Esophagus (tissue), 2 donors: ENCODE results near the gene MEF2A. TPM values are rescaled to one million over a fixed set of nuclear protein-coding genes. Genes with fewer than 3 reads are reported as not detected.
"Not testable (repeated sequence)": the region's sequence is repeated elsewhere in the genome, so short reads cannot be mapped to it uniquely, and the experiment has no call there.

ENCODE experiments used
- H3K27ac ChIP-seq, 2 donors: one replicate each; pipeline ENCODE4 v1.5.1; 2013; ENCODE audit warnings: low read depth in 2 of 2, mild to moderate bottlenecking in 2 of 2, inconsistent platforms in 1 of 2, low read length in 1 of 2, moderate library complexity in 1 of 2
- H3K27me3 ChIP-seq, 2 donors: one replicate each; pipeline ENCODE4 v1.6.1; 2013; ENCODE audit warnings: low read length in 2 of 2, control low read depth in 1 of 2, mild to moderate bottlenecking in 1 of 2; ENCODE audit not compliant: insufficient read depth in 2 of 2, control insufficient read depth in 1 of 2
- H3K36me3 ChIP-seq, 2 donors: one replicate each; pipeline ENCODE4 v1.6.1; 2013; ENCODE audit warnings: low read length in 1 of 2; ENCODE audit not compliant: control insufficient read depth in 2 of 2, insufficient read depth in 2 of 2
- H3K4me1 ChIP-seq, 2 donors: one replicate each; pipeline ENCODE4 v1.6.1; 2013; ENCODE audit warnings: low read length in 1 of 2; ENCODE audit not compliant: control insufficient read depth in 2 of 2, insufficient read depth in 2 of 2
- H3K4me3 ChIP-seq, 2 donors: one replicate each; pipeline ENCODE4 v1.5.1; 2013; ENCODE audit warnings: low read length in 2 of 2, mild to moderate bottlenecking in 2 of 2, low read depth in 1 of 2, moderate library complexity in 1 of 2
- H3K9me3 ChIP-seq, 2 donors: one replicate each; pipeline ENCODE4 v1.6.1; 2013; ENCODE audit warnings: mild to moderate bottlenecking in 2 of 2, low read depth in 1 of 2, low read length in 1 of 2, moderate library complexity in 1 of 2; ENCODE audit not compliant: control insufficient read depth in 2 of 2, insufficient read depth in 1 of 2
- WGBS, 2 donors: extraction: QIAGEN DNeasy Blood & Tissue Kit; methylation state at CpG; one replicate each; pipeline ENCODE4 v1.1.7; 2013; 5-methylcytosine and 5-hydroxymethylcytosine counted together
- polyA plus RNA-seq, 2 donors: library from polyadenylated mRNA; stranded (reverse); fragments of 200-250 nt; gene quantifications; one replicate each; pipeline ENCODE4 v1.2.3, GENCODE V29; 2013
- donor health status: healthy with polysubstance abuse.
- donor health status: Bipolar disorder and iron deficiency.

The MEF2A gene
- polyA plus RNA-seq, 2 donors: 7.5 to 8.6 TPM

DNA sequence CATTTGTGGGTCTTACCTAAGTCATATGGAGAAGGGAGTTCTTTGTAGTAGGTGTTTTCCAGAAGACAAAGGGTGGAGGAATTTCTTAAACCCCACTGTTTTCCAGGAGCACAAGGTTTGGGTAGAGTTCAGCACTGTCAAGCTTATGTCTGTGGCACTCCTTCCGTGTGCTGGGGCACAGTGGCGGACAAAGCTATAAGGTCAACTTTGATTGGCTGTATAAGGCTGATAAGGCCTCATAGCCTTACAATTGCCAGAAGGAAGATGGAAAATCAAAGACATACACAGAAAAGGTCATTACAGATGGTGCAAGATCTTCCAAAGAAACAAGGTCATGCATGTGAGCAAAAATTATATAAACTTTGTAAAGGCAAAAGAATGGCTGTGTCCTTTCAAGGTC, 170.9 kb downstream of the MEF2A start:
- no peaks in the 10 kb centered on the region for H3K36me3 ChIP-seq
- WGBS, 2 donors: 76 to 79% methylated on average over 2 of the region's 2 CpGs
- no peak overlapping the region for H3K4me3 ChIP-seq
- H3K9me3 ChIP-seq: no peaks in the 10 kb centered on the region
- no peaks in the 10 kb centered on the region for H3K27me3 ChIP-seq
- H3K27ac ChIP-seq: no peak overlapping the region
- peaks cover 0 to under 1% of the 10 kb centered on the region in 2 donors for H3K4me1 ChIP-seq

DNA sequence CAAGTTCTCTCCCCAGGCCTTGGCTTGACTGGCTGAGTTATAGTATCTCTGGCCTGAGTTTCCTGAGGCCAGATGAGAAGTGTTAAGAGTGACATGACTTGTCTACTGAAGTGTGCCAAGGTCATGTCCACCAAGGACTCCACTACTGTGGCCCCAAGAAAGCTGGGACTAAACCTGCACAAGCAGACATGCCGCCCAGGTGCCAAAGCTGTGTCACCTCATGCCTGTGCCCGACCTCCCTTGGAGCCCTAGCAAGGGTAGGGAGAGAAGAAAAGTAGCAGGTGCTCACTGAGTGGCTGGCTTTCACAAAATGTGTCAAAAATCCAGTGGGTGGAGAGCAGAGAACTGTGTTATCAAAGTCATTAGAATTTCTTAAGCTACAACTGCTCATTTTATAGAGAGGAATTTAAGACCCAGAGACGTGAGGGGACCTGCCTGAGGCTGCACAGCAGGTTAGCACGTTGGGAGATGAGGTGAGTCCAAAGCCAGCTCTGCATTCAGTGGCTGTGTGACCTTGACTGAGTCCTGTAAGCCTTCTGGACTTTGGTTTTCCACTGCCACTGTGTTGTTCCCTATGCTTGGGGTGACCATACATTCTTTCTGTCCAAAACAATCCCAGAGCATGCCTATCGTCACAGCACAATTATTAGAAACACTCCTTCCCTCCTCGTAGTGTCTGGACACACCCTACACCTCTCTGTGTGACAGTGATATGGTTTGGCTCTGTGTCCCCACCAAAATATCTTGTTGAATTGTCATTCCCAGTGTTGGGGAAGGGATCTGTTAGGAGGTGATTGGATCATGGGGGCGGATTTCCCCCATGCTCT, 172.4 kb downstream of the MEF2A start:
- Histone ChIP-seq H3K9me3 (no peaks in the 10 kb centered on the region), H3K27ac (no peak overlapping the region), H3K36me3 (no peaks in the 10 kb centered on the region), H3K27me3 (no peaks in the 10 kb centered on the region), H3K4me3 (no peak overlapping the region), H3K4me1 (no peaks in the 10 kb centered on the region)
- WGBS, 2 donors: 81 to 85% methylated on average over 7 of the region's 7 CpGs

- Histone ChIP-seq H3K4me1 (no peaks in the 10 kb centered on the region), H3K36me3 (no peaks in the 10 kb centered on the region), H3K27me3 (no peaks in the 10 kb centered on the region), H3K9me3 (no peaks in the 10 kb centered on the region), H3K4me3 (no peak overlapping the region), H3K27ac (no peak overlapping the region)
- 78 to 83% methylated on average over 2 of the region's 2 CpGs for WGBS, 2 donors
Observed at GRCh38 chr15:99741835-99742234, 176.1 kb downstream of the MEF2A start.

GRCh38 chr15:99744142-99744541, 178.4 kb downstream of the MEF2A start:
- WGBS, 2 donors: 94 to 95% methylated on average over 7 of the region's 7 CpGs
- Histone ChIP-seq H3K4me3 (no peak overlapping the region), H3K27ac (no peak overlapping the region), H3K27me3 (no peaks in the 10 kb centered on the region), H3K36me3 (no peaks in the 10 kb centered on the region), H3K9me3 (no peaks in the 10 kb centered on the region), H3K4me1 (no peaks in the 10 kb centered on the region)

GRCh38 chr15:99745370-99746086, 179.7 kb downstream of the MEF2A start:
- no peak overlapping the region for H3K4me3 ChIP-seq
- H3K27ac ChIP-seq: no peak overlapping the region
- no peaks in the 10 kb centered on the region for H3K9me3 ChIP-seq
- no peaks in the 10 kb centered on the region for H3K27me3 ChIP-seq
- no peaks in the 10 kb centered on the region for H3K4me1 ChIP-seq
- H3K36me3 ChIP-seq: no peaks in the 10 kb centered on the region
- 88 to 89% methylated on average over 9 of the region's 9 CpGs for WGBS, 2 donors

DNA sequence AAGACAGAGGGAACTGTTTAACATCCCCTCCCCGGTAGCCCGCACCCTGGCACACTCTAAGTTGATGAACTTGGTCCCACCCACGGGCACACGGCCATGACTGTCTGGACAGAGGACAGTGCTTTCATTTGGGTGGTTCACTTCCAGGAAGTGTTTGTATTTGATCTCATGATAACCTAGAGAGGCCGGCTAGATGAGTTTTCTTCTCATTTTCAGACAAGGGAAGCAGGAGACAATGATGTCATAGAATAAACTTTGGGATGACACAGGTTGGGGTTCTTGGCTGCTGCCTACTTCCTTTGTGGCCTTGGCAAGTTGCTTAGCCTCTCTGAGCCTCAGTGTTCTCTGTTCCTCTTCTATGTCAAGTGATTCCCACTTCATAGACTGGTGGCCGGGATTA, 183.6 kb downstream of the MEF2A start:
- H3K36me3 ChIP-seq: no peaks in the 10 kb centered on the region
- H3K27me3 ChIP-seq: no peaks in the 10 kb centered on the region
- WGBS, 2 donors: 53 to 59% methylated on average over 6 of the region's 6 CpGs
- no peak overlapping the region for H3K4me3 ChIP-seq
- H3K4me1 ChIP-seq: no peaks in the 10 kb centered on the region
- no peak overlapping the region for H3K27ac ChIP-seq
- H3K9me3 ChIP-seq: no peaks in the 10 kb centered on the region

DNA sequence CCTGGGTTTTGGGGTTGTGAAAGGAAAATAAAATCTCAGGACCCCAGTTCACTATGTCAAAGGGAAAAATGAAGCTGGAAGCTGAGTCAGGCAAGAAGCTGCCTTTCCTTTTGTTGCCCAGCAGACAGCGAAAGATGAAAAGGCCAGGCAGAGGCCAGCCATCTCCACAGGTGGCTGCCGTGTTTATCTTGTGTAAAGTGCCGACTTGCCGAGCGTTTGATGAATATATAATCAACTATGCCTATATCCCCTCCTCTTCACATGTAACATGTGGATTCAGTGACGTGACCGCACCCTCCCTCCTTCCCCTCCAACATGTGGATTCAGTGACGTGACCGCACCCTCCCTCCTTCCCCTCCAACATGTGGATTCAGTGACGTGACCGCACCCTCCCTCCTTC, 184.5 kb downstream of the MEF2A start:
- H3K9me3 ChIP-seq, H3K4me1 ChIP-seq, H3K27me3 ChIP-seq, H3K36me3 ChIP-seq, H3K27ac ChIP-seq, H3K4me3 ChIP-seq: not testable (repeated sequence)
- 81 to 90% methylated on average over 11 of the region's 11 CpGs for WGBS, 2 donors

- Histone ChIP-seq H3K27me3 (no peaks in the 10 kb centered on the region), H3K4me1 (no peaks in the 10 kb centered on the region), H3K36me3 (no peaks in the 10 kb centered on the region), H3K4me3 (no peak overlapping the region), H3K9me3 (no peaks in the 10 kb centered on the region), H3K27ac (no peak overlapping the region)
- WGBS, 2 donors: 79 to 85% methylated on average over 4 of the region's 4 CpGs
Observed at GRCh38 chr15:99752556-99752955, 186.8 kb downstream of the MEF2A start.

DNA sequence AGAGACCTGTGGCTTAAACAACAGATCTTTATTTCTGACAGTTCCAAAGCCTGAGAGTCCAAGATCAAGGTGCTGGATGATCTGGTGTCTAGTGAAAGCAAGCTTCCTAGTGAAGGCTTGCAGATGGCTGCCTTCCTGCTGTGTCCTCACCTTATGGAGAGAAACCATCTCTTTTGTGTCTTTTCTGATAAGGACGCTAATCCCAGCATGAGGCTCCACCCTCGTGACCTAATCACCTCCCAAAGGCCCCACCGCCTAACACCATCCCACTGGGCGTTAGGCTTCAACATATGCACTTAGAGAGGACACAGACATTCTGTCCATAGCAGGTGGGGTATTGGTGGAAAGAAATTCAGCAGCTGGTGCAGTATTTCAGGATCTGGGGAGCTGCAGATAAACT, 187.3 kb downstream of the MEF2A start:
- H3K27me3 ChIP-seq: no peaks in the 10 kb centered on the region
- H3K27ac ChIP-seq: no peak overlapping the region
- H3K4me1 ChIP-seq: no peaks in the 10 kb centered on the region
- H3K4me3 ChIP-seq: no peak overlapping the region
- 80 to 93% methylated on average over 4 of the region's 4 CpGs for WGBS, 2 donors
- no peaks in the 10 kb centered on the region for H3K9me3 ChIP-seq
- H3K36me3 ChIP-seq: no peaks in the 10 kb centered on the region
